Caki2 (cell line): Measurements from ENCODE around the gene KNSTRN. TPM values are rescaled to one million over a fixed set of nuclear protein-coding genes. Genes with fewer than 3 reads are reported as not detected.
A peak's percentile ranks its signal among the peaks of the same experiment; 100 is the strongest.

ENCODE experiments used
- DNase-seq: peaks from one replicate; pipeline ENCODE4 v3.0.0-alpha.2; 2015; ENCODE audit warnings: low read depth
- in situ Hi-C: cut with HindIII; loops from 2 replicates; pipeline ENCODE4 v1.10.0; 2016; ENCODE audit warnings: low sequenced_read_pairs, low pct_unique_long_range_greater_than_20kb, mixed read lengths
- total RNA-seq: library from RNA; depleted of rRNA; stranded (reverse); fragments of >200 nt; shearing (Covaris generic); gene quantifications from 2 replicates; pipeline ENCODE4 v1.2.3, GENCODE V29; 2014; ENCODE audit warnings: low replicate concordance; rRNA removed

Gene KNSTRN
- 54.8 and 65.1 TPM in 2 replicates for total RNA-seq

GRCh38 chr15:40382580-40383456 is at the start of gene KNSTRN:
Gene KNSTRN (plus strand): TSS chr15:40382721. CDS start chr15:40382836, 115 bp downstream.
- peak; percentile 72 for DNase-seq
- in situ Hi-C loops: no loop called here

- DNase-seq: no peak
- in situ Hi-C loops: no loop called here
Observed at GRCh38 chr15:40333922-40334492, 48.5 kb upstream of the KNSTRN start.

GRCh38 chr15:40334541-40334940 is 48.0 kb upstream of the KNSTRN start:
- no peak for DNase-seq
- in situ Hi-C loops: no loop called here

- in situ Hi-C loops: no loop called here
- DNase-seq: no peak
Observed at GRCh38 chr15:40334941-40335795, 47.4 kb upstream of the KNSTRN start.

- in situ Hi-C loops: no loop called here
Observed at GRCh38 chr15:40335938-40336743, 46.4 kb upstream of the KNSTRN start.

GRCh38 chr15:40336744-40337122 is 45.8 kb upstream of the KNSTRN start:
- in situ Hi-C loops: no loop called here
- no peak for DNase-seq

More at GRCh38 chr15:40335938-40336743, 46.4 kb upstream of the KNSTRN start:
- DNase-seq: no peak

DNA sequence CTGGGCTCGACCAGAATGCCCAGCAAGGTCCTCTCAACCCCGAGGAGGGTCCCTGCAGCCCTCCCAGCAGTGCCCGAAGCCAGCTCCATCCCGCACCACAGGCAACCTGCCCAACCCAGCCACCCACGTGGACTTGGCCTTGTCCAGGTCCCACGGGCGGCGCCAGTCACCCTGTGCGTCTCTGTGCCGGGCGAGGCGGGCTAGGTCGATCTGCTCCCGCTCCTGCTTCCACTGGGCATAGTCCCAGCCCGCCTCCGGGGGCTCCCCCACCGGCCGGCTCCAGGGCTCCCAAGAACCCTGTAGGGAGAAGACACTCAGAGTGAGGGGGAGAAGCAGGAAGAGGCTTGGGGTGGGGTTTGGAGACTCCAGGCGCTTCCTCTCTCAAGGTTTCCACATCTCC is 44.9 kb upstream of the KNSTRN start:
- DNase-seq: no peak
- in situ Hi-C loops: no loop called here

DNA sequence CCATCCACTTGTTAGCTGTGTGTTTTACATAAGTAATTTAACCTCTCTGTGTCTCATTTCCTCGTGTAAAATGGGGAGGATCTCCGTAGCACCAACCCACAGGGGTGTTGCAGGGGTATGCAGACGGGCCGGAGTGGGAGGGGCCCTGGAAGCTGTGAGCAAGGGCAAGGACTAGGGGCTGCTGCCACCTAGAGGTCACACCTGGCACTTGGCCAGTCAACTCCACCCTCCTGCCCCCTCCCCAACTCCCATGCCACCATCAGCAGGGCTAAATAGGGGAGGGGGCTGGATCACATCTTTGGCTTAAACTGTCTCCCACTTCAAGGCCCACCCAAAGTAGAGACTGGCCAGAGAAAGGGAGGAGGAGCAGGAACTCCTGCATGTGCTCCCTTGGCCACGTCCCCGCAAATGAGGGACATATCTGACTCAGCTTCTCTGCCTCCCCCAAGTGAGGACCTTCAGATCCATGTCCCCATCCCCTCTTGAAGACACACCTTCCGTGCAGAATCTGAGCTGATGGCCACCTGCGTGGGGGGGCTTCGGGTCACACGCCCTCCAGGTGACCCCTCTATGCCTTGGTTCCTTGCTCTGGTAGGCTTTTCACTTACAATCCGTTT is 44.4 kb upstream of the KNSTRN start:
- in situ Hi-C loops: no loop called here
- peak; percentile 57 for DNase-seq

- in situ Hi-C loops: no loop called here
- DNase-seq: peak; percentile 74
Observed at GRCh38 chr15:40338921-40339620, 43.5 kb upstream of the KNSTRN start.

DNA sequence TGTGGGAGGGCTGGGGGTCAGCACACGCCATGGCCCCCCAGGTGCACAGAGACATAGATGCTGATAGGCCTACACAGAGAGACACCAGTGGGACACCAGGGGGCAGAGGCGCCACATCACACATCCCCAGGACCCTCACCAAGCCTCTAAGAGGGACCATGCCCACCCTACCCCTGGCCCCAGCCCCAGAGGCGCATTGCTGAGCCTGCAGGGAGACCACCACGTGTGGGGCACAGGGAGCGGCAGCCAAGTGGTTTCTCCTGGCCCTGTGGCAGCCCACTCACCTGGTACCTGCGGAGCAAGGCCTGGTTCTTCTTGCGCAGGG is 42.9 kb upstream of the KNSTRN start:
- DNase-seq: peak; percentile 35
- in situ Hi-C loops: no loop called here

DNA sequence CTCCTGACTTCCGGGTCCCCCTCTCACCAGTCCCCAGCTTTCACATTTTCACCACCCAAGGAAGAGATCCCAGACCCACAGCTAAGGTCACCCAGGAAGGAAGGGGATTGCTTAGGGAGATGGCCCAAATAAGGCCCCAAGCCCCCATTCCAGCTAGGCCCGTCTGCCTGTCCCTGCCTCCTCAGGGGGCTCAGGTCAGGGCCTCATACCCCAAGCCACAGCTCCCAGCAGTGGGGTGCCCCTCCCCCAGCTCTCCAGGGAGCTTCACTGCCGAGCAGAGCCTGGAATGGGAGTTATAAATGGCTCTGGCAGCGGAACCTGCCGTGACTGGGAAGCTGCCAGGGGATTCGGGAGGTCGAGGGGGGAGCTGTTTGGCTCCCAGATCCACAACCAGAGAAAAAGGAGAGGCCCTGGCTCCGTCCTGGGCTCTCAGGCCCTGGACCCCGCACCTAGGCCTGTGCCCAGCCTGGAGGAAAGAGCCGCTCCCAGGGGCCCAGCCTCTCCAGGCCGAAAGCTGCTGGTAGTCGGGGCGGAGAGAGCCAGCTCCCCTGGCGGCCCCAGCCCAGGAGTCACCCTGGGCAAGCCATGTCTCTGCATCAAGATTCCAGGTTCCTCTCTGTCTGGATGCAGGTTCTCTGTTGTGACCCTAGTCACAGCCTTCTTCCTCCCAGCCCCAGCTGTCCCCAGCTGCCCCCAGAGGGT is 42.3 kb upstream of the KNSTRN start:
- DNase-seq: peak; percentile 53
- in situ Hi-C loops: no loop called here

- peak; percentile 79 for DNase-seq
- in situ Hi-C loops: no loop called here
Observed at GRCh38 chr15:40340740-40341400, 41.7 kb upstream of the KNSTRN start, which contains the start of gene CCDC9B. Gene CCDC9B (minus strand): TSS chr15:40340939. CDS start chr15:40340819, 120 bp downstream.

DNA sequence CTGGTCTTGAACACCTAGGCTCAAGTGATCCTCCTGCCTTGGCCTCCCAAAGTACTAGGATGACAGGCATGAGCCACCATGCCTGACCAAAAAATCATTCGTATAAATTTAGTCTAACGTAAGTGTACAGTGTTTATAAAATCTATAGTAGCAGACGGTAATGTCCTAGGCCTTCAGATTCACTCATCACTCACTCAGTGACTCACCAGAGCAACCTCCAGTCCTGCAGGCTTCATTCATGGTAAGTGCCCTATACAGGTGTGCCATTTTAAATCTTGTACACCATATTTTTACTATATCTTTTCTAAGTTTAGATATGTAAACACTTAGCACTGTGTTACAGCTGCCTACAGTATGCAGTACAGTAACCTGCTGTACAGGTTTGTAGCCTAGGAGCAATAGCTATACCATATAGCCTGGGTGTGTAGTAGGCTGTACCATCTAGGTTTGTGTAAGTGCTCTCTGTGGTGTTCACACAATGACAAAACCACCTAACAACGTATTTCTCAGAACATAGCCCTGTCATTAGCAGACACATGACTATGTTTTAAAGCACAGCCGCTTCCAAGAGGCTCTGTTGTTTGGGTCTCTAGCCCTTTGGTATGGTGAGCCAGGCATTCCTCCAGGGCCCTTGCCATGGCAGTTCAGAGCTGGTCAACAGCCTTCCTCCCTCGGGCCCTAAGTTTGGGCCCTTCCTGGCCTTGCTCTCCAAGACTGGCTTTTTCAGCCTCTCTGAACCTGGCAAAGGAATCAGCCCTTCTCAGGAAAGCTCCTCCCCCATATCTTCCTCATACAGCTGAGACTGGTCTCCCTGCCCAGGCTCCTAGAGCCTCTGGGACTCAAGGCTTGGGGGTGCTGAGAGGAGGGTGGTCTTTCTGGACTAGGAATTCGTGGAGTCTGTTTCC is 39.9 kb upstream of the KNSTRN start:
- DNase-seq: no peak
- in situ Hi-C loops: no loop called here

DNA sequence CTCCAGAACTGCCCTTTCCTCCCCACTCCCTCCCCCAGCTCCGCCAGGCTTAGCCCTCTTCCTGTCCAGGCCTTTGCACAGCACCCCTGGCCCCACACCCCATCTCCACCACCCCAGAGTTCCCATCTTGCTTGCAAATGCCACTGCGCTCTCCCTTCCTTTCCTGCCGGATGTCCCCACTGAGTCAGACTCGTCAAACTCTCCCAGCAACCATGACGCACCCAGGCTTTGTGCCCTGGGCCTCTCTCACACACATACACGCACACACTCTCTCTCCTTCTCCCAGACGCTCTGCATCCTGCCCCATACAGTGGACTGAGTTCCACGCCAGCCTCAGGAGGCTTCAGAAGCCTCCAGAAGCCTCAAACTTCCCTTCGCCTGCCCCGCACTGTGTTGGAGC is 39.0 kb upstream of the KNSTRN start:
- in situ Hi-C loops: no loop called here
- no peak for DNase-seq

DNA sequence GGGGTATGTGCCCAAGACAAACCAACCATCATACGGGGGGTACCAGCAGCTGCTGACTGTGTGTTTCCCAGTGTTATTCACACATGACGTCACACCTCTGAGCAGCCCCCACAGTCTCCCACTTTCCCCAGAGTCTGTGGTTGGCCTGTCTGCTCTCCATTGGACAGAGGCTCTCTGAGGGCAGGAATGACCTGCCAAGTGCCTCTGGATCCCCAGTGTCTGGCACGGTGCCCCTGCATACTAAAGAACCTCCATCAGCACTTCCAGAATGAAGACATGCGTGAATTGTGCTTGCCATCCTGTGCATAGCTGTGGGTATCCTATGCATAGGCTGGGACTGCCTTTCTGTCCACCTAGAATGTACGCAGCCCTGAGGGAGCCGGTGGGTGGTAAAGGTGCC is 38.3 kb upstream of the KNSTRN start:
- in situ Hi-C loops: no loop called here
- no peak for DNase-seq
